Muscle layer of colon (tissue), 2 donors: ENCODE results near the gene FAM83D.
"Not testable (repeated sequence)": the region's sequence is repeated elsewhere in the genome, so short reads cannot be mapped to it uniquely, and the experiment has no call there.

Experiments
- H3K27ac ChIP-seq: one replicate; pipeline ENCODE4 v1.7.0; 2013; ENCODE audit warnings: low read depth, mild to moderate bottlenecking, low read length, moderate library complexity
- H3K27me3 ChIP-seq, 2 donors: one replicate each; pipeline ENCODE4 v1.7.0; 2013; ENCODE audit warnings: low read length in 2 of 2, mild to moderate bottlenecking in 2 of 2; ENCODE audit not compliant: insufficient read depth in 2 of 2, control insufficient read depth in 1 of 2
- H3K36me3 ChIP-seq: one replicate; pipeline ENCODE4 v1.7.0; 2013; ENCODE audit warnings: mild to moderate bottlenecking, low read length; ENCODE audit not compliant: insufficient read depth
- H3K4me1 ChIP-seq: one replicate; pipeline ENCODE4 v1.7.0; 2013; ENCODE audit warnings: mild to moderate bottlenecking, low read length; ENCODE audit not compliant: insufficient read depth
- H3K4me3 ChIP-seq, 2 donors: one replicate each; pipeline ENCODE4 v1.7.0; 2013; ENCODE audit warnings: low read length in 2 of 2, low read depth in 1 of 2, mild to moderate bottlenecking in 1 of 2, moderate library complexity in 1 of 2
- H3K9ac ChIP-seq: one replicate; pipeline ENCODE4 v1.7.0; 2013; ENCODE audit warnings: low read length
- H3K9me3 ChIP-seq: one replicate; pipeline ENCODE4 v1.7.0; 2013; ENCODE audit warnings: mild to moderate bottlenecking, low read length
- donor health status: abdominal sarcoma.
- donor health status: Adenocarcinoma of cecum.

FAM83D gene

GRCh38 chr20:38996866-38997265, 70.6 kb downstream of the FAM83D start:
- not testable (repeated sequence) for H3K9me3 ChIP-seq, H3K4me1 ChIP-seq
- peaks cover 51% of the 10 kb centered on the region for H3K36me3 ChIP-seq

GRCh38 chr20:38997622-38998021, 71.4 kb downstream of the FAM83D start:
- H3K9me3 ChIP-seq, result no peaks in the 10 kb centered on the region
- H3K27ac ChIP-seq, result no peak overlapping the region
- no peak overlapping the region for H3K9ac ChIP-seq
- H3K27me3 ChIP-seq, result no peaks in the 10 kb centered on the region
- H3K4me3 ChIP-seq, result no peak overlapping the region
- peaks cover 52% of the 10 kb centered on the region for H3K36me3 ChIP-seq
- no peaks in the 10 kb centered on the region for H3K4me1 ChIP-seq

More at GRCh38 chr20:38996866-38997265, 70.6 kb downstream of the FAM83D start:
- not testable (repeated sequence) for H3K27ac ChIP-seq, H3K27me3 ChIP-seq, H3K9ac ChIP-seq, H3K4me3 ChIP-seq

GRCh38 chr20:38999217-38999616, 73.0 kb downstream of the FAM83D start:
- peaks cover 55% of the 10 kb centered on the region for H3K36me3 ChIP-seq
- H3K27me3 ChIP-seq, result no peaks in the 10 kb centered on the region

GRCh38 chr20:38999965-39000910, 74.0 kb downstream of the FAM83D start:
- H3K9ac ChIP-seq, result no peak overlapping the region
- no peak overlapping the region for H3K4me3 ChIP-seq
- peaks cover 58% of the 10 kb centered on the region for H3K36me3 ChIP-seq
- no peak overlapping the region for H3K27ac ChIP-seq
- no peaks in the 10 kb centered on the region for H3K27me3 ChIP-seq
- H3K4me1 ChIP-seq, result no peaks in the 10 kb centered on the region
- no peaks in the 10 kb centered on the region for H3K9me3 ChIP-seq

More at GRCh38 chr20:38999217-38999616, 73.0 kb downstream of the FAM83D start:
- no peak overlapping the region for H3K4me3 ChIP-seq
- H3K27ac ChIP-seq, result no peak overlapping the region
- no peaks in the 10 kb centered on the region for H3K9me3 ChIP-seq
- H3K4me1 ChIP-seq, result no peaks in the 10 kb centered on the region
- no peak overlapping the region for H3K9ac ChIP-seq
